GM12878 (cell line): ENCODE measurements around the gene ARL2. TPM values are rescaled to one million over a fixed set of nuclear protein-coding genes. Genes with fewer than 3 reads are reported as not detected.
A peak's percentile ranks its signal among the peaks of the same experiment; 100 is the strongest.

Experiments used
- BHLHE40 ChIP-seq, 2 experiments: fragments of 450-650 bp in 1 of 2; IDR thresholded peaks; 2 replicates each; pipeline ENCODE4 v1.6.1; 2011 to 2017; ENCODE audit warnings: low read depth in 2 of 2, borderline replicate concordance in 1 of 2, improper control_type of control experiment in 1 of 2, low read length in 1 of 2, mild to moderate bottlenecking in 1 of 2
- CHD1 ChIP-seq: IDR thresholded peaks from 2 replicates; pipeline ENCODE4 v1.6.1; 2012; ENCODE audit warnings: low read depth, low read length, improper control_type of control experiment
- CREB1 ChIP-seq: IDR thresholded peaks from 2 replicates; pipeline ENCODE4 v1.6.1; 2012; ENCODE audit warnings: low read depth, mild to moderate bottlenecking, inconsistent platforms
- DPF2 ChIP-seq: fragments of 450-650 bp; IDR thresholded peaks from 2 replicates; pipeline ENCODE4 v1.6.1; 2017; ENCODE audit warnings: mild to moderate bottlenecking
- GATAD2B ChIP-seq: fragments of 450-650 bp; conservative IDR thresholded peaks from 2 replicates; pipeline ENCODE4 v1.6.1; 2017; ENCODE audit warnings: low read depth, mild to moderate bottlenecking, moderate library complexity
- HCFC1 ChIP-seq: fragments of 150-350 bp; IDR thresholded peaks from 2 replicates; pipeline ENCODE4 v1.6.1; 2014; ENCODE audit warnings: low read length
- HDAC6 ChIP-seq: fragments of 200-600 bp; sonication (generic); IDR thresholded peaks from one replicate; pipeline ENCODE4 v1.8.0; 2017; ENCODE audit warnings: antibody characterized with exemption; ENCODE audit not compliant: unreplicated experiment
- HDGF ChIP-seq: fragments of 450-650 bp; IDR thresholded peaks from 2 replicates; pipeline ENCODE4 v1.6.1; 2016; ENCODE audit warnings: antibody characterized with exemption
- IKZF1 ChIP-seq: fragments of 450-650 bp; conservative IDR thresholded peaks from 2 replicates; pipeline ENCODE4 v1.6.1; 2017; ENCODE audit warnings: antibody characterized with exemption, mild to moderate bottlenecking
- MXI1 ChIP-seq: fragments of 150-350 bp; IDR thresholded peaks from 2 replicates; pipeline ENCODE4 v1.6.1; 2011; ENCODE audit warnings: low read depth, mild to moderate bottlenecking, inconsistent platforms, low read length, improper control_type of control experiment
- NFXL1 ChIP-seq: fragments of 450-650 bp; IDR thresholded peaks from 2 replicates; pipeline ENCODE4 v1.6.1; 2017; ENCODE audit warnings: antibody characterized with exemption, mild to moderate bottlenecking, borderline replicate concordance
- NR2C1 ChIP-seq: fragments of 450-650 bp; IDR thresholded peaks from 2 replicates; pipeline ENCODE4 v1.6.1; 2017; ENCODE audit warnings: antibody characterized with exemption, mild to moderate bottlenecking, moderate library complexity
- RCOR1 ChIP-seq: conservative IDR thresholded peaks from 2 replicates; pipeline ENCODE4 v1.6.1; 2012; ENCODE audit warnings: low read depth, low read length, improper control_type of control experiment
- SMAD5 ChIP-seq: IDR thresholded peaks from 2 replicates; pipeline ENCODE4 v1.6.1; 2016; ENCODE audit warnings: antibody characterized with exemption, low read depth
- SP1 ChIP-seq: IDR thresholded peaks from one replicate; pipeline ENCODE4 v1.6.1; 2011; ENCODE audit warnings: low read depth, low read length
- SREBF2 ChIP-seq: IDR thresholded peaks from 2 replicates; pipeline ENCODE4 v1.6.1; 2012; ENCODE audit warnings: mild to moderate bottlenecking, low read length
- polyA plus RNA-seq, 11 experiments: library from polyadenylated mRNA; depleted of rRNA in 4 of 11; unstranded in 6 of 11; stranded (reverse) in 5 of 11; fragments of >200 nt; fragmentation: Nextera tagmentation in 4 of 11; fragmentation: Illumina TruSeq in 1 of 11; extraction: Ambion mirVana in 4 of 11; extraction: Trizol in 1 of 11; gene quantifications; 1 replicate in 1 of 11; 2 replicates in 10 of 11; pipeline versions ENCODE4 v1.2.1 to v1.2.3, GENCODE V29; 2011 to 2016; ENCODE audit warnings: inconsistent platforms in 2 of 11, missing spikeins in 2 of 11, low read depth in 1 of 11
- total RNA-seq, 4 experiments: library from RNA; depleted of rRNA in 3 of 4; stranded (reverse); fragments of >200 nt in 3 of 4; fragmentation: Illumina TruSeq in 1 of 4; extraction: Trizol in 1 of 4; gene quantifications; 2 replicates each; pipeline versions ENCODE4 v1.2.1 to v1.2.3, GENCODE V29; 2013 to 2021
- TF ChIP-seq, protein P1 (sequence below): IDR thresholded peaks from 2 replicates; pipeline ENCODE4 v1.6.1; 2012; ENCODE audit warnings: low read depth, low read length, improper control_type of control experiment
- TF ChIP-seq, protein P2 (sequence below): fragments of 450-650 bp; conservative IDR thresholded peaks from 2 replicates; pipeline ENCODE4 v1.6.1; 2017; ENCODE audit warnings: mild to moderate bottlenecking, moderate library complexity
- TF ChIP-seq, protein P3 (sequence below): IDR thresholded peaks from 2 replicates; pipeline ENCODE4 v1.6.1; 2011; ENCODE audit warnings: borderline replicate concordance, low read depth, mild to moderate bottlenecking, moderate library complexity, low read length; ENCODE audit not compliant: insufficient read depth, poor library complexity, severe bottlenecking
- TF ChIP-seq, protein P4 (sequence below): fragments of 450-650 bp; IDR thresholded peaks from 2 replicates; pipeline ENCODE4 v1.6.1; 2016; ENCODE audit warnings: mild to moderate bottlenecking
- TF ChIP-seq, protein P5 (sequence below): fragments of 150-350 bp; IDR thresholded peaks from 2 replicates; pipeline ENCODE4 v1.6.1; 2016; ENCODE audit warnings: low read depth, low read length

ARL2 gene
- total and polyA plus RNA-seq, 10 of the 15 experiments (the other 5 are each of a cell fraction or from before 2014, with no cell fraction given): 4.1 to 138 (median 73.4) TPM

DNA sequence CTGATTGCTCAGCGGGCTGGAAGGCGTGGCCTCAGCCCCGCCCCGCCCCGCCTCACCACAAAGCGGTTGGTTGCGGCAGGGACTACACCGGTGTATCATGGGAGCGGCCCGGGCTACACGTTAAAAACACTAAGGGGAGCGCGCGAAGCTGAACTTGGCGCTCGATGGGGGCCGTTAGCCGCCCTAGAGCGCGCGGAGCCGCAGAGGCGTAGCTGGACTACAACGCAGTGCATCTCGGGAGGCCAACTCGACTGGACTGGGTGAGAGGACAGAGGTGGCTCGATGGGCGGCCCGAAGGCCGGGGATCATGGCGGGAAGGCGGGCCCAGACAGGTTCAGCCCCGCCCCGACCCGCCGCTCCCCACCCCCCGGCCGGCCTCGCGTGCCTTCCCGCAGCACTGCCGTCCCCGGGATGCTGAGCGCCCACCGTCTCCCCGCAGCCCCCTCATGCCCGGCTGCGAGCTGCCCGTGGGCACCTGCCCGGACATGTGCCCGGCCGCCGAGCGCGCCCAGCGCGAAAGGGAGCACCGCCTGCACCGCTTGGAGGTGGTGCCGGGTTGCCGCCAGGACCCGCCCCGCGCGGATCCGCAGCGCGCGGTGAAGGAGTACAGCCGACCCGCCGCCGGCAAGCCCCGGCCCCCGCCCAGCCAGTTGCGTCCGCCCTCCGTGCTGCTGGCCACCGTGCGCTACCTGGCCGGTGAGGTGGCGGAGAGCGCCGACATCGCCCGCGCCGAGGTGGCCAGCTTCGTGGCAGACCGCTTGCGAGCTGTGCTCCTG, 27.1 kb downstream of the ARL2 start, which contains the start of gene SAC3D1 (continued):
- TF ChIP-seq DPF2 (peak; percentile 85), MXI1 (peak; percentile 62), SP1 (peak; percentile 34), RCOR1 (0 out of 2 replicates have a peak, but pooled peaks have one; percentile 65), HDAC6 (peak; percentile 35), CREB1 (peak; percentile 46; the same call in 1 of the 2 replicates), NFXL1 (0 out of 2 replicates have a peak, but pooled peaks have one; percentile 79), IKZF1 (peak; percentile 70), CHD1 (no peak), SREBF2 (no peak), HDGF (peak; percentile 91), SMAD5 (no peak), GATAD2B (peak; percentile 92), HCFC1 (peak; percentile 60; the same call in 1 of the 2 replicates), BHLHE40 (IDR thresholded peaks at IDR 0.05; ENCODE audit: borderline replicate concordance in 1 of 2, low read depth in 2 of 2, low read length in 1 of 2) (peak; percentile 54 to 93; a peak in 2 of 4 replicates), NR2C1 (peak; percentile 91)
- TF ChIP-seq, protein P1, sequence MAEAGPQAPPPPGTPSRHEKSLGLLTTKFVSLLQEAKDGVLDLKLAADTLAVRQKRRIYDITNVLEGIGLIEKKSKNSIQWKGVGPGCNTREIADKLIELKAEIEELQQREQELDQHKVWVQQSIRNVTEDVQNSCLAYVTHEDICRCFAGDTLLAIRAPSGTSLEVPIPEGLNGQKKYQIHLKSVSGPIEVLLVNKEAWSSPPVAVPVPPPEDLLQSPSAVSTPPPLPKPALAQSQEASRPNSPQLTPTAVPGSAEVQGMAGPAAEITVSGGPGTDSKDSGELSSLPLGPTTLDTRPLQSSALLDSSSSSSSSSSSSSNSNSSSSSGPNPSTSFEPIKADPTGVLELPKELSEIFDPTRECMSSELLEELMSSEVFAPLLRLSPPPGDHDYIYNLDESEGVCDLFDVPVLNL: peak; percentile 67
- TF ChIP-seq, protein P2, sequence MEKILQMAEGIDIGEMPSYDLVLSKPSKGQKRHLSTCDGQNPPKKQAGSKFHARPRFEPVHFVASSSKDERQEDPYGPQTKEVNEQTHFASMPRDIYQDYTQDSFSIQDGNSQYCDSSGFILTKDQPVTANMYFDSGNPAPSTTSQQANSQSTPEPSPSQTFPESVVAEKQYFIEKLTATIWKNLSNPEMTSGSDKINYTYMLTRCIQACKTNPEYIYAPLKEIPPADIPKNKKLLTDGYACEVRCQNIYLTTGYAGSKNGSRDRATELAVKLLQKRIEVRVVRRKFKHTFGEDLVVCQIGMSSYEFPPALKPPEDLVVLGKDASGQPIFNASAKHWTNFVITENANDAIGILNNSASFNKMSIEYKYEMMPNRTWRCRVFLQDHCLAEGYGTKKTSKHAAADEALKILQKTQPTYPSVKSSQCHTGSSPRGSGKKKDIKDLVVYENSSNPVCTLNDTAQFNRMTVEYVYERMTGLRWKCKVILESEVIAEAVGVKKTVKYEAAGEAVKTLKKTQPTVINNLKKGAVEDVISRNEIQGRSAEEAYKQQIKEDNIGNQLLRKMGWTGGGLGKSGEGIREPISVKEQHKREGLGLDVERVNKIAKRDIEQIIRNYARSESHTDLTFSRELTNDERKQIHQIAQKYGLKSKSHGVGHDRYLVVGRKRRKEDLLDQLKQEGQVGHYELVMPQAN: peak; percentile 91
- TF ChIP-seq, protein P3, sequence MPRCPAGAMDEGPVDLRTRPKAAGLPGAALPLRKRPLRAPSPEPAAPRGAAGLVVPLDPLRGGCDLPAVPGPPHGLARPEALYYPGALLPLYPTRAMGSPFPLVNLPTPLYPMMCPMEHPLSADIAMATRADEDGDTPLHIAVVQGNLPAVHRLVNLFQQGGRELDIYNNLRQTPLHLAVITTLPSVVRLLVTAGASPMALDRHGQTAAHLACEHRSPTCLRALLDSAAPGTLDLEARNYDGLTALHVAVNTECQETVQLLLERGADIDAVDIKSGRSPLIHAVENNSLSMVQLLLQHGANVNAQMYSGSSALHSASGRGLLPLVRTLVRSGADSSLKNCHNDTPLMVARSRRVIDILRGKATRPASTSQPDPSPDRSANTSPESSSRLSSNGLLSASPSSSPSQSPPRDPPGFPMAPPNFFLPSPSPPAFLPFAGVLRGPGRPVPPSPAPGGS: no peak
- TF ChIP-seq, protein P4, sequence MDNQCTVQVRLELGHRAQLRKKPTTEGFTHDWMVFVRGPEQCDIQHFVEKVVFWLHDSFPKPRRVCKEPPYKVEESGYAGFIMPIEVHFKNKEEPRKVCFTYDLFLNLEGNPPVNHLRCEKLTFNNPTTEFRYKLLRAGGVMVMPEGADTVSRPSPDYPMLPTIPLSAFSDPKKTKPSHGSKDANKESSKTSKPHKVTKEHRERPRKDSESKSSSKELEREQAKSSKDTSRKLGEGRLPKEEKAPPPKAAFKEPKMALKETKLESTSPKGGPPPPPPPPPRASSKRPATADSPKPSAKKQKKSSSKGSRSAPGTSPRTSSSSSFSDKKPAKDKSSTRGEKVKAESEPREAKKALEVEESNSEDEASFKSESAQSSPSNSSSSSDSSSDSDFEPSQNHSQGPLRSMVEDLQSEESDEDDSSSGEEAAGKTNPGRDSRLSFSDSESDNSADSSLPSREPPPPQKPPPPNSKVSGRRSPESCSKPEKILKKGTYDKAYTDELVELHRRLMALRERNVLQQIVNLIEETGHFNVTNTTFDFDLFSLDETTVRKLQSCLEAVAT: peak; percentile 55; the same call in 1 of the 2 replicates
- TF ChIP-seq, protein P5, sequence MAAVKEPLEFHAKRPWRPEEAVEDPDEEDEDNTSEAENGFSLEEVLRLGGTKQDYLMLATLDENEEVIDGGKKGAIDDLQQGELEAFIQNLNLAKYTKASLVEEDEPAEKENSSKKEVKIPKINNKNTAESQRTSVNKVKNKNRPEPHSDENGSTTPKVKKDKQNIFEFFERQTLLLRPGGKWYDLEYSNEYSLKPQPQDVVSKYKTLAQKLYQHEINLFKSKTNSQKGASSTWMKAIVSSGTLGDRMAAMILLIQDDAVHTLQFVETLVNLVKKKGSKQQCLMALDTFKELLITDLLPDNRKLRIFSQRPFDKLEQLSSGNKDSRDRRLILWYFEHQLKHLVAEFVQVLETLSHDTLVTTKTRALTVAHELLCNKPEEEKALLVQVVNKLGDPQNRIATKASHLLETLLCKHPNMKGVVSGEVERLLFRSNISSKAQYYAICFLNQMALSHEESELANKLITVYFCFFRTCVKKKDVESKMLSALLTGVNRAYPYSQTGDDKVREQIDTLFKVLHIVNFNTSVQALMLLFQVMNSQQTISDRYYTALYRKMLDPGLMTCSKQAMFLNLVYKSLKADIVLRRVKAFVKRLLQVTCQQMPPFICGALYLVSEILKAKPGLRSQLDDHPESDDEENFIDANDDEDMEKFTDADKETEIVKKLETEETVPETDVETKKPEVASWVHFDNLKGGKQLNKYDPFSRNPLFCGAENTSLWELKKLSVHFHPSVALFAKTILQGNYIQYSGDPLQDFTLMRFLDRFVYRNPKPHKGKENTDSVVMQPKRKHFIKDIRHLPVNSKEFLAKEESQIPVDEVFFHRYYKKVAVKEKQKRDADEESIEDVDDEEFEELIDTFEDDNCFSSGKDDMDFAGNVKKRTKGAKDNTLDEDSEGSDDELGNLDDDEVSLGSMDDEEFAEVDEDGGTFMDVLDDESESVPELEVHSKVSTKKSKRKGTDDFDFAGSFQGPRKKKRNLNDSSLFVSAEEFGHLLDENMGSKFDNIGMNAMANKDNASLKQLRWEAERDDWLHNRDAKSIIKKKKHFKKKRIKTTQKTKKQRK: no peak
